ENCODE results near the gene ENSA.

The ENSA gene

DNA sequence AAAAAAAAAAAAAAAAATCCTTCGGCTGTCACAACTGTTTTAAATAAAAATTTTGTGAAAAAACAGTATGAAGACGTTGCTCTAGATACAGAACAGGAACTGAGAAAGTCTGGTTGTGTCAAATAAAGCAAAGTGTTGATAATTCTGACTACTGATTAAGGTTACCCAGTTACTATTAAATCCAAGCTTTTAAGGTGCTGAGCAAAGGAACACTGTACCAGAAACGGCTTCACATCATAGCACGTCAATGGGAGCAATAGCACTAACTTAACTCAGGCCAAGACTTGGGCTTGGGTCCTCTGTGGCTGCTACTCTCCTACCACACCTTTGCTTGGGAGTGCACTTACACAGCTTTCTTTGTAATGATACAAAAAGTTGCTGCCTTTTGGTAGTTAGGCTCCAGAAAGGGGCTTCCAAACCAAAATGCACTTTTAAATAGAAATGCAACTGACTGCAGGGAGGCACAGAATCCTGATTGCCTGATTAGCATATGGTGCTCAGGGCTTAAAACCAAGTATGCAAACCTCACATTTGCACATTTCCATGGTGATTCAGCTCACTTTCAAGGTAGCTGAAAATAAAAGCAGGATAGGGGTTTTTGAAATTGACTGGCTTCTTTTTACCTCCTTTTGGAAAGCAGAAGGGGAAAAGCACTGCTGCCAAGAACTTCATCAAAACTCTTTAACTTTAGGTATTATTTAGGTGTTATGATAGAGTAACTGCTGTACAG is 56.3 kb downstream of the ENSA start:
- Histone ChIP-seq H3K9ac (ENCODE audit: low read length) (no peak overlapping the region; the same call in 1 of the 2 replicates), H4K20me1 (ENCODE audit: low read depth, low read length) (peaks cover 43% of the 10 kb centered on the region), H3K9me3 (ENCODE audit: insufficient read depth, low read length) (no peaks in the 10 kb centered on the region), H2AFZ (ENCODE audit: low read depth, low read length, severe bottlenecking) (no peak overlapping the region), H3K27me3 (ENCODE audit: low read length) (no peaks in the 10 kb centered on the region), H3K9me2 (replicated peaks; ENCODE audit: insufficient read depth, low read length) (no peaks in the 10 kb centered on the region), H3K4me2 (ENCODE audit: low read depth, low read length, poor library complexity, severe bottlenecking) (peak overlapping the region; percentile 81), H3K36me3 (ENCODE audit: low read length) (peaks cover 51% of the 10 kb centered on the region), H3K4me3 (ENCODE audit: insufficient read depth, low read length, poor library complexity, severe bottlenecking) (no peak overlapping the region), H3K27ac (ENCODE audit: low read depth, low read length) (peak overlapping the region; percentile 91), H3F3A (ENCODE audit: insufficient read depth) (peaks cover 88% of the 10 kb centered on the region), H3K79me2 (ENCODE audit: insufficient read depth, low read length) (peaks cover 57% of the 10 kb centered on the region)
- TF ChIP-seq, protein P1, sequence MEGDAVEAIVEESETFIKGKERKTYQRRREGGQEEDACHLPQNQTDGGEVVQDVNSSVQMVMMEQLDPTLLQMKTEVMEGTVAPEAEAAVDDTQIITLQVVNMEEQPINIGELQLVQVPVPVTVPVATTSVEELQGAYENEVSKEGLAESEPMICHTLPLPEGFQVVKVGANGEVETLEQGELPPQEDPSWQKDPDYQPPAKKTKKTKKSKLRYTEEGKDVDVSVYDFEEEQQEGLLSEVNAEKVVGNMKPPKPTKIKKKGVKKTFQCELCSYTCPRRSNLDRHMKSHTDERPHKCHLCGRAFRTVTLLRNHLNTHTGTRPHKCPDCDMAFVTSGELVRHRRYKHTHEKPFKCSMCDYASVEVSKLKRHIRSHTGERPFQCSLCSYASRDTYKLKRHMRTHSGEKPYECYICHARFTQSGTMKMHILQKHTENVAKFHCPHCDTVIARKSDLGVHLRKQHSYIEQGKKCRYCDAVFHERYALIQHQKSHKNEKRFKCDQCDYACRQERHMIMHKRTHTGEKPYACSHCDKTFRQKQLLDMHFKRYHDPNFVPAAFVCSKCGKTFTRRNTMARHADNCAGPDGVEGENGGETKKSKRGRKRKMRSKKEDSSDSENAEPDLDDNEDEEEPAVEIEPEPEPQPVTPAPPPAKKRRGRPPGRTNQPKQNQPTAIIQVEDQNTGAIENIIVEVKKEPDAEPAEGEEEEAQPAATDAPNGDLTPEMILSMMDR (IDR thresholded peaks at IDR 0.05; ENCODE audit: insufficient read depth, low read length, poor library complexity, severe bottlenecking): no peak
- no peak for TF ChIP-seq EZH2phosphoT487 (conservative IDR thresholded peaks at IDR 0.05; ENCODE audit: low read length)
